GM12891 (cell line): ENCODE measurements around the gene KLHL3.

ENCODE experiments used
- POLR2A ChIP-seq: IDR thresholded peaks from 2 replicates; pipeline ENCODE4 v1.6.1; 2011; ENCODE audit warnings: low read depth, low read length, control low read depth
- SPI1 ChIP-seq: IDR thresholded peaks from 2 replicates; pipeline ENCODE4 v1.6.1; 2011; ENCODE audit warnings: low read depth, low read length, control low read depth

DNA sequence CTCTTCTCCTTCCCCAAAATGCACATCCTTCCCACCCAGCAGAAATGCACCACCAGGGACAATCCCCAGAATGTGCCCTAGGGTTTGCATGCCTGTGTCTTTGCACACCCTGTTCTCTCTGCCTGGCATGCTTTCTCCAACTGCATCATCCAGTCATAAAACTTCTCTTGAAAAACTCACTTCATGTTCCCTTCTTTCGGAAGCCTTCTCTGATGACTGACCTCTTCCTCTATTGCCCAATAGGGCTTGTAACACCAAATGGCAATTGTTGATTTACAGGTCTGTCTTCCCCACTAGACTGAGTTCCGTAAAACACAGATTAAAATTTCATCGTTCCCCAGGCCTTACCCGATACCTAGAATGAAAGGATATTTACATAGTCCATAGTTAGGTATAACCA lies 153.7 kb downstream of the KLHL3 start:
- TF ChIP-seq SPI1: no peak
- TF ChIP-seq POLR2A: no peak
